Kasumi-1 (cell line): ENCODE results near the gene AGFG1.

Experiments
- DNase-seq, 2 experiments: peaks; one replicate each; lab custom pipeline; 2025; lab: John Stamatoyannopoulos, UW

The AGFG1 gene

DNA sequence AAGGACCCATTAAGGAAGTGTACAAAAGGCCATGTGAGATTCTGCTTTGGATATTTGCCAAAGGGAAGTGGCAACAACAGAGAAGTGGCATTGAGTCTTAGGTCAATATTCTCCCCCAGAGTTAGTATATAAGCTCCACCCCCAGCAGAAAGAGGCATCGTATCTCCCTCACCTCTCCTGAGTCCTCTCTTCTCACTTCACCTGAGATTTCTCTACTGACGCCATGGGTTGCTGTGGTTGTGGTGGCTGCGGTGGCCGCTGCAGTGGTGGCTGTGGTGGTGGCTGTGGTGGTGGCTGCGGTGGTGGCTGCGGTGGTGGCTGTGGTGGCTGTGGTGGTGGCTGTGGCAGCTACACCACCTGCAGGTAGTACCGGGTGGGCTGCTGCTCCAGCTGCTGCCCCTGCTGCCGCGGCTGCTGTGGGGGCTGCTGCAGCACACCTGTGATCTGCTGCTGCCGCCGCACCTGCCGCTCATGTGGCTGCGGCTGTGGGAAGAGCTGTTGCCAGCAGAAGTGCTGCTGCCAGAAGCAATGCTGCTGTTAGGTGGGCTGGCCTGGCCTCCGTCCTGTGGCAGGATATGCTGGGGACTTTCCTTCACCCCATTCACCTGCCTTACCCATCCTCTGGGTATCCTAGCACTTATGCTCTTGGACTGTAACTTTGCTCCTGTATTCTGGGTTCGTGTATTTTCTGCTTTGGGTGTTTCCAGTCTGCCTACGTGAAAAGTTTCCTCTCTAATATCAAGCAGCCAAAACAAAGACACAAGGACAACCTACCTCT lies 136.8 kb downstream of the AGFG1 start:
- peak; percentile 39 to 57 for DNase-seq

DNA sequence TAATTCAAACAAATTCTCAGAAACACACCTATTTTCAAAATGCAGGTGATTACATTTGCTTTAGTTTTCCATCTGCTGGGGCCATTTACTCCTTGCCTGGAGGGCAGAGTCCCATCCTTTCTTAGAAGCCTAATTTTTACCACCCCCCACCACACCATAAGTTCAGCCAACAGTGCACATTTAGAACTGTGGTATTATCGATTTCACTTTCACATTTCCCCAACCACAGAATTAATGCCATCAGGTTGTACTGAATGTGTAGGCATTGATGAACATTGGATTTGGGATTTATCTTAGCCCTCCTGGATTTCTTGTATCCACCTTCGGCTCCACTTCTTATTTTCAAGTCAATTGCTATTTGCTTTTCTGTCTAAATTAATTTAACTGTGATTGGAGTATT lies 138.2 kb downstream of the AGFG1 start:
- no peak for DNase-seq
